ENCODE measurements around the gene GPC3. TPM values are rescaled to one million over a fixed set of nuclear protein-coding genes. Genes with fewer than 3 reads are reported as not detected.

The GPC3 gene
- total and polyA plus RNA-seq, 2 of the 4 experiments (the other 2 are of a cell fraction): not detected

GRCh38 chrX:133742602-133743305 is 242.6 kb downstream of the GPC3 start:
- Histone ChIP-seq H3K36me3 (ENCODE audit: control insufficient read depth, insufficient read depth, low read length) (no peaks in the 10 kb centered on the region), H3K18ac (ENCODE audit: low read depth, low read length) (no peak overlapping the region), H4K5ac (ENCODE audit: low read depth, low read length) (no peak overlapping the region), H3K4me1 (ENCODE audit: control insufficient read depth, insufficient read depth, low read length) (no peaks in the 10 kb centered on the region), H2BK120ac (ENCODE audit: low read depth, low read length) (no peak overlapping the region), H3K79me1 (ENCODE audit: low read depth in 1 of 2, low read length in 2 of 2) (no peaks in the 10 kb centered on the region), H2AK9ac (replicated peaks; ENCODE audit: low read depth, low read length, poor library complexity) (no peak overlapping the region), H2BK5ac (ENCODE audit: low read depth, low read length, poor library complexity, severe bottlenecking) (no peak overlapping the region), H3K4me2 (ENCODE audit: low read depth, low read length) (no peak overlapping the region), H3K23ac (ENCODE audit: low read depth, low read length) (no peak overlapping the region), H3K56ac (ENCODE audit: extremely low read depth, insufficient read depth, low read length) (no peak overlapping the region), H2BK15ac (ENCODE audit: low read depth, low read length) (no peak overlapping the region), H2AK5ac (ENCODE audit: low read depth, low read length) (no peak overlapping the region), H3K9me1 (ENCODE audit: insufficient read depth, low read length) (no peaks in the 10 kb centered on the region), H3K27ac (ENCODE audit: insufficient read depth, low read length) (no peak overlapping the region), H3K4ac (ENCODE audit: low read depth, low read length) (no peak overlapping the region), H2AFZ (replicated peaks; ENCODE audit: low read length, poor library complexity) (no peak overlapping the region), H3K9me3 (ENCODE audit: control insufficient read depth, insufficient read depth, low read length) (no peaks in the 10 kb centered on the region), H3K27me3 (ENCODE audit: control insufficient read depth, insufficient read depth, low read length) (peaks cover 3% of the 10 kb centered on the region; the same call in 1 of the 2 replicates), H3K9ac (ENCODE audit: low read depth, low read length) (no peak overlapping the region), H3K4me3 (ENCODE audit: insufficient read depth, low read depth, low read length) (no peak overlapping the region), H2BK20ac (ENCODE audit: low read depth, low read length) (no peak overlapping the region), H4K20me1 (ENCODE audit: insufficient read depth, low read length) (no peaks in the 10 kb centered on the region), H4K8ac (ENCODE audit: low read depth in 2 of 2, low read length in 2 of 2) (no peak overlapping the region), H3K14ac (replicated peaks; ENCODE audit: low read depth, low read length) (no peak overlapping the region), H4K91ac (ENCODE audit: insufficient read depth, low read depth, low read length) (no peak overlapping the region)
- POLR2A ChIA-PET (ENCODE audit: unreplicated experiment): no interaction called here
- intact Hi-C loops (cut with micrococcal nuclease): no loop called here
- BruUV-seq (replicated peaks): no TSS peak
- CTCF ChIA-PET: no interaction called here
- dilution Hi-C loops (cut with HindIII; ENCODE audit: low sequenced_read_pairs, unreplicated experiment): no loop called here
- ATAC-seq (ENCODE audit: low read depth) (no peak), DNase-seq (no peak)
- in situ Hi-C loops (cut with MboI; ENCODE audit: low sequenced_read_pairs): no loop called here
- TF ChIP-seq RCOR1 (IDR thresholded peaks at IDR 0.05; ENCODE audit: insufficient replicate concordance, low read length) (no peak), MAZ (IDR thresholded peaks at IDR 0.05; ENCODE audit: borderline replicate concordance, low read depth, low read length) (no peak), CTCF (conservative IDR thresholded peaks at IDR 0.05; ENCODE audit: low read depth, low read length) (no peak), FOS (IDR thresholded peaks at IDR 0.05; ENCODE audit: low read depth, low read length) (no peak)
- WGBS, 2 experiments (ENCODE audit: extremely low coverage in 2 of 2, insufficient read length in 1 of 2): no CpG with 5 or more reads among the region's 3 CpGs

All from IMR-90 (cell line).